Calu3 (cell line): ENCODE measurements around the gene L3MBTL1. TPM values are rescaled to one million over a fixed set of nuclear protein-coding genes. Genes with fewer than 3 reads are reported as not detected.

Experiments used
- BruUV-seq: library from RNA; stranded (reverse); fragments of 400-500 nt; replicated peaks from 2 replicates; lab custom pipeline; 2021; lab: Mats Ljungman, UMichigan
- CTCF ChIA-PET: fragments of 300-600 bp; sonication (Branson Sonifier 250); formaldehyde crosslinking; loops from one replicate; lab custom pipeline; 2022; ENCODE audit warnings: antibody characterized with exemption; lab: Charles Lee
- DNase-seq: peaks from one replicate; pipeline ENCODE4 v3.0.0; 2022
- H3K27ac Mint-ChIP-seq: one replicate; pipeline ENCODE4 v1.8.0; 2022; ENCODE audit warnings: mixed read lengths; ENCODE audit not compliant: unreplicated experiment
- H3K27me3 Mint-ChIP-seq: one replicate; pipeline ENCODE4 v1.8.0; 2022; ENCODE audit warnings: mixed read lengths; ENCODE audit not compliant: unreplicated experiment
- H3K36me3 Mint-ChIP-seq: one replicate; pipeline ENCODE4 v1.8.0; 2022; ENCODE audit warnings: mild to moderate bottlenecking, moderate library complexity, mixed read lengths; ENCODE audit not compliant: insufficient read depth, unreplicated experiment
- H3K4me1 Mint-ChIP-seq: one replicate; pipeline ENCODE4 v1.8.0; 2022; ENCODE audit warnings: mild to moderate bottlenecking, low read depth, mixed read lengths; ENCODE audit not compliant: unreplicated experiment
- H3K4me3 Mint-ChIP-seq: one replicate; pipeline ENCODE4 v1.8.0; 2022; ENCODE audit warnings: mild to moderate bottlenecking, low read depth, moderate library complexity, mixed read lengths; ENCODE audit not compliant: unreplicated experiment
- H3K9me3 Mint-ChIP-seq: one replicate; pipeline ENCODE4 v1.8.0; 2022; ENCODE audit warnings: low read depth, mixed read lengths; ENCODE audit not compliant: unreplicated experiment
- CTCF ChIP-seq: fragments of 200-600 bp; IDR thresholded peaks from one replicate; pipeline ENCODE4 v1.8.0; 2022; ENCODE audit warnings: antibody characterized with exemption; ENCODE audit not compliant: unreplicated experiment
- intact Hi-C: fragments of 100-400 bp; cut with micrococcal nuclease; formaldehyde crosslinking; loops from one replicate; pipeline ENCODE4 v1.10.0; 2022; ENCODE audit not compliant: unreplicated experiment
- total RNA-seq: library from RNA; stranded (reverse); gene quantifications from 2 replicates; pipeline ENCODE4 v1.2.3, GENCODE V29; 2022

The L3MBTL1 gene
- total RNA-seq, 1 experiment from 2014 or later = 42.3 TPM

GRCh38 chr20:43543138-43543537 lies 35.6 kb downstream of the L3MBTL1 start:
- no peak for DNase-seq
- no peaks in the 10 kb centered on the region for H3K27me3 Mint-ChIP-seq
- CTCF ChIA-PET = interaction anchor here (0.7 kb wide), 1 partner anchor 232 kb away, joined by 9 read pairs; no protein-coding TSS in a partner anchor

GRCh38 chr20:43544501-43544900 lies 37.0 kb downstream of the L3MBTL1 start:
- no peak for DNase-seq
- no TSS peak for BruUV-seq
- no peak overlapping the region for H3K4me3 Mint-ChIP-seq
- no peaks in the 10 kb centered on the region for H3K27me3 Mint-ChIP-seq
- intact Hi-C loops = no loop called here
- CTCF ChIA-PET = interaction anchor here (0.7 kb wide), 1 partner anchor 144 kb away, joined by 3 read pairs; no protein-coding TSS in a partner anchor
- H3K36me3 Mint-ChIP-seq = peaks cover 31% of the 10 kb centered on the region
- no peak overlapping the region for H3K27ac Mint-ChIP-seq
- no peaks in the 10 kb centered on the region for H3K4me1 Mint-ChIP-seq
- peaks cover 2% of the 10 kb centered on the region for H3K9me3 Mint-ChIP-seq
- no peak for TF ChIP-seq CTCF

More at GRCh38 chr20:43543138-43543537, 35.6 kb downstream of the L3MBTL1 start:
- no TSS peak for BruUV-seq
- TF ChIP-seq CTCF = no peak
- H3K4me1 Mint-ChIP-seq = no peaks in the 10 kb centered on the region
- H3K36me3 Mint-ChIP-seq = peaks cover 36% of the 10 kb centered on the region
- intact Hi-C loops = no loop called here
- H3K27ac Mint-ChIP-seq = no peak overlapping the region
- H3K4me3 Mint-ChIP-seq = no peak overlapping the region
- peaks cover 2% of the 10 kb centered on the region for H3K9me3 Mint-ChIP-seq

- Mint-ChIP-seq H3K27ac (no peak overlapping the region), H3K27me3 (no peaks in the 10 kb centered on the region), H3K4me1 (no peaks in the 10 kb centered on the region), H3K4me3 (no peak overlapping the region), H3K36me3 (peaks cover 27% of the 10 kb centered on the region), H3K9me3 (peaks cover 2% of the 10 kb centered on the region)
- CTCF ChIA-PET = interaction anchor here (1.4 kb wide), 1 partner anchor 13 kb away, joined by 4 read pairs; the partner anchor contains the start of gene SGK2
- no TSS peak for BruUV-seq
- no peak for TF ChIP-seq CTCF
- intact Hi-C loops = no loop called here
- DNase-seq = no peak
These were observed 38.5 kb downstream of the L3MBTL1 start for GRCh38 chr20:43545837-43546578.

DNA sequence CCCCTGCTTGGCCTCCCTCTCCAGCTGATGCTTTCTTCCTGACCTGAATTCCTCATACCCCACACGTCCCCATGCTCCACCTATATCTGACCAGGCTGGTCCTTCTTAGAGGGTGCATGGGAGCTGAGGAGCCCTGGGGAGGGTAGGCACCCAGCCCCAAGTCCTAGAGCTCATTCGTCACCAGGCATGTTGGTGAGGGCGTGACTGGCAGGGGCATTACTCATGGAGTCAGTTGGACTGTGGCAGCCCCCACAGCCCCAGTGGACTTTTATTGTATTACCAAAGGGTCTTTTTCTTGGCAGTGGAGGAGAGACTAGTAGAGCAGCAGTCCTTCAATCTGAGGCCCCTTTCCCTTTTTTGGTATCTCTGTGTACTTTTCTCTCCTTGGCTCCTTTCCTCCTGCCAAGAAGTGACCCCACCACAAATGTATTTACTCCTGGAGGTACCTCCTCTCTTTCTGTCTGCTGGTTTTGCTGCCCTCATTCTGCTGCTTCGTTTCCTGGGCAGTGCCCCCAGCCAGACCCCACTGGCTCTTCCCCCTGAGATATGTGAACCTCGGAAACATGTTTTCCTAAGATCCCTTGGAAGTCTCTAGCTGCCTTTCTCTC lies 40.9 kb downstream of the L3MBTL1 start:
- TF ChIP-seq CTCF = no peak
- Mint-ChIP-seq H3K27me3 (no peaks in the 10 kb centered on the region), H3K9me3 (peaks cover 2% of the 10 kb centered on the region), H3K27ac (no peak overlapping the region), H3K36me3 (peaks cover 19% of the 10 kb centered on the region), H3K4me3 (no peak overlapping the region), H3K4me1 (no peaks in the 10 kb centered on the region)
- intact Hi-C loops = no loop called here
- BruUV-seq = no TSS peak
- DNase-seq = no peak
- CTCF ChIA-PET = interaction anchor here (1.7 kb wide), 1 partner anchor 10 kb away, joined by 7 read pairs; no protein-coding TSS in a partner anchor
